ENCODE results near the gene INTS1. TPM values are rescaled to one million over a fixed set of nuclear protein-coding genes. Genes with fewer than 3 reads are reported as not detected.

Gene INTS1
- total and polyA plus RNA-seq, 10 of the 15 experiments (the other 5 are each of a cell fraction or from before 2014, with no cell fraction given) = 0.52 to 89.0 (median 15.1) TPM

DNA sequence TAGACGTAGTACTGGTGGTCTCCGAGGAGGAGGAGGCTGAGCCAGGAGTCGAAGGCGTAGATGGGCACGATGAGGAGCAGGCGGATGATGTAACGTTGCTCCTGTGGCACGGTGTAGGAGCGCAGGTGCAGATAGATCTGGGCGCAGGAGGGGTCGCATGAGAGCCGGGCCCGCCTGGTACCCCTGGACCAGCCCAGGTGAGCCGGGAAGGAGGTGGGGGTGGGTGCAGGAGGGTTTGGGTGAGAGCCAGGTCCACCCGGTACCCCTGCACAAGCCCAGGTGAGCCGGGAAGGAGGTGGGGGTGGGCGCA, 46.6 kb upstream of the INTS1 start (continued):
- TF ChIP-seq, protein P1, sequence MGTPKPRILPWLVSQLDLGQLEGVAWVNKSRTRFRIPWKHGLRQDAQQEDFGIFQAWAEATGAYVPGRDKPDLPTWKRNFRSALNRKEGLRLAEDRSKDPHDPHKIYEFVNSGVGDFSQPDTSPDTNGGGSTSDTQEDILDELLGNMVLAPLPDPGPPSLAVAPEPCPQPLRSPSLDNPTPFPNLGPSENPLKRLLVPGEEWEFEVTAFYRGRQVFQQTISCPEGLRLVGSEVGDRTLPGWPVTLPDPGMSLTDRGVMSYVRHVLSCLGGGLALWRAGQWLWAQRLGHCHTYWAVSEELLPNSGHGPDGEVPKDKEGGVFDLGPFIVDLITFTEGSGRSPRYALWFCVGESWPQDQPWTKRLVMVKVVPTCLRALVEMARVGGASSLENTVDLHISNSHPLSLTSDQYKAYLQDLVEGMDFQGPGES (IDR thresholded peaks at IDR 0.05) = no peak
- TF ChIP-seq, protein P2, sequence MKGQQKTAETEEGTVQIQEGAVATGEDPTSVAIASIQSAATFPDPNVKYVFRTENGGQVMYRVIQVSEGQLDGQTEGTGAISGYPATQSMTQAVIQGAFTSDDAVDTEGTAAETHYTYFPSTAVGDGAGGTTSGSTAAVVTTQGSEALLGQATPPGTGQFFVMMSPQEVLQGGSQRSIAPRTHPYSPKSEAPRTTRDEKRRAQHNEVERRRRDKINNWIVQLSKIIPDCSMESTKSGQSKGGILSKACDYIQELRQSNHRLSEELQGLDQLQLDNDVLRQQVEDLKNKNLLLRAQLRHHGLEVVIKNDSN (IDR thresholded peaks at IDR 0.05; ENCODE audit: borderline replicate concordance, extremely low read length, insufficient read depth, low read depth, low read length) = no peak

DNA sequence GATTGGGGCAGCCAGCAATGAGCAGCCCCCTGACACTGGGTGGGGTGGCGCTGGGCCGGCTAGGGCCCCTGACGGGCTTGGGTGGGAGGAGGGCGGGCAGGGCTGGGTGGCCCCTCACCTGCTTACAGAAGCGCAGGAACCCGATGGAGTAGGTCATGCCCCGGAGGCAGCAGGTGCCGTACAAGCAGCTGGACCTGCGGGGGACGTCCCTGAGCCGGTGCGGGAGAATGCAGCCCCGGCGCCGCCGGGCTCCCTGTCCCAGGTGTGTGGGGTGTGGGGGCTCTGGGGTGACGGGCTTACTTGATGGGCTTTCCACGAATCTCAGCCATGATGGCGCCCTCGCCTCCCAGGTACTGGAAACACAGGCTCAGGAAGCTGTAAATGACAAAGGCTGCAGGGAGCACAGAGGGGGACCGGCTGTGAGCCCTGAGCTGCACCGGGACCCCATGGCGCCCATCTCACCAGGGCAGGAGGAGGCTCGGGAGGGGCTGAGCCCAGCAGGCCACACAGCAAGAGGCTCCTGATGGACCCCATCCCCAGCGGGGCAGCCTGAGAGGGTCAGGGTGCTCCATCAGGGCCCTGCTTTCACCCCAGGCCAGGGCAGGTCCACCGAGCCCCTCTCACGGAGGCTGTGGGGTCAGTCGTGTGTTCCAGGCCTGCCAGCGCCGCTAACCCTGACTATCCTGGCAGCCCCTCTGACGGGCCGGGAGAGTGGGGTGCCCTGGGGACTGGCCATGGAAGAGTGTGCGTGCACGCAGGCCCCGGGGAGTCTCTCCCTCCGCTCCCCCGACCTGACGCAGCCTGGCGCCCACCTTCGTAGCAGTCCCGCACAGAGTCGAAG, 46.0 kb upstream of the INTS1 start:
- H3K4me2 ChIP-seq (ENCODE audit: control insufficient read depth, insufficient read depth) = no peak overlapping the region
- DNase-seq (ENCODE audit: low read depth, low spot score) (no peak), ATAC-seq (no peak), FAIRE-seq (no peak)
- H3K27me3 ChIP-seq (replicated peaks in 1 of 2; ENCODE audit: control insufficient read depth in 2 of 2, insufficient read depth in 2 of 2, low read length in 1 of 2) = no peaks in the 10 kb centered on the region
- in situ Hi-C loops (cut with MboI) (no loop called here), intact Hi-C loops (cut with micrococcal nuclease; ENCODE audit: unreplicated experiment) (no loop called here)
- H3K9ac ChIP-seq (ENCODE audit: control insufficient read depth, insufficient read depth, low read length) = no peak overlapping the region
- 70% methylated on average over 40 of the region's 42 CpGs for WGBS (ENCODE audit: insufficient coverage, insufficient replicate concordance, low lambda C conversion rate, missing lambda C conversion rate)
- ChIA-PET RAD21 (ENCODE audit: unreplicated experiment) (no interaction called here), CTCF (no interaction called here), POLR2A (no interaction called here), SMC1A (ENCODE audit: uncharacterized antibody, unreplicated experiment) (no interaction called here)
- no peaks in the 10 kb centered on the region for H3K9me3 ChIP-seq (replicated peaks; ENCODE audit: control insufficient read depth, insufficient read depth, low read length)
- H4K20me1 ChIP-seq (ENCODE audit: control insufficient read depth, insufficient read depth) = no peaks in the 10 kb centered on the region
- H3K36me3 ChIP-seq (ENCODE audit: control insufficient read depth in 2 of 2, insufficient read depth in 2 of 2, low read length in 1 of 2) = no peaks in the 10 kb centered on the region
- H3K4me3 ChIP-seq = no peak overlapping the region
- H3K79me2 ChIP-seq (ENCODE audit: control insufficient read depth, insufficient read depth, low read length) = no peaks in the 10 kb centered on the region
- H3K27ac ChIP-seq (ENCODE audit: control insufficient read depth, insufficient read depth) = no peak overlapping the region
- H2AFZ ChIP-seq (ENCODE audit: control insufficient read depth, low read depth, low read length) = no peak overlapping the region
- no TSS peak for BruUV-seq (replicated peaks)
- no peaks in the 10 kb centered on the region for H3K4me1 ChIP-seq (ENCODE audit: control insufficient read depth, insufficient read depth, low read length)
- no peak for TF ChIP-seq SUZ12 (IDR thresholded peaks at IDR 0.05; ENCODE audit: unreplicated experiment)
- TF ChIP-seq TBL1XR1 (IDR thresholded peaks at IDR 0.05; ENCODE audit: low read depth, low read length) = no peak
- no peak for TF ChIP-seq PML (IDR thresholded peaks at IDR 0.05; ENCODE audit: low read length)
- TF ChIP-seq RBBP5 (conservative IDR thresholded peaks at IDR 0.05) = no peak
- TF ChIP-seq, protein P3, sequence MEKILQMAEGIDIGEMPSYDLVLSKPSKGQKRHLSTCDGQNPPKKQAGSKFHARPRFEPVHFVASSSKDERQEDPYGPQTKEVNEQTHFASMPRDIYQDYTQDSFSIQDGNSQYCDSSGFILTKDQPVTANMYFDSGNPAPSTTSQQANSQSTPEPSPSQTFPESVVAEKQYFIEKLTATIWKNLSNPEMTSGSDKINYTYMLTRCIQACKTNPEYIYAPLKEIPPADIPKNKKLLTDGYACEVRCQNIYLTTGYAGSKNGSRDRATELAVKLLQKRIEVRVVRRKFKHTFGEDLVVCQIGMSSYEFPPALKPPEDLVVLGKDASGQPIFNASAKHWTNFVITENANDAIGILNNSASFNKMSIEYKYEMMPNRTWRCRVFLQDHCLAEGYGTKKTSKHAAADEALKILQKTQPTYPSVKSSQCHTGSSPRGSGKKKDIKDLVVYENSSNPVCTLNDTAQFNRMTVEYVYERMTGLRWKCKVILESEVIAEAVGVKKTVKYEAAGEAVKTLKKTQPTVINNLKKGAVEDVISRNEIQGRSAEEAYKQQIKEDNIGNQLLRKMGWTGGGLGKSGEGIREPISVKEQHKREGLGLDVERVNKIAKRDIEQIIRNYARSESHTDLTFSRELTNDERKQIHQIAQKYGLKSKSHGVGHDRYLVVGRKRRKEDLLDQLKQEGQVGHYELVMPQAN (conservative IDR thresholded peaks at IDR 0.05) = no peak
- no peak for TF ChIP-seq TCF12 (IDR thresholded peaks at IDR 0.05; ENCODE audit: low read depth, low read length)
- TF ChIP-seq MTA2 (IDR thresholded peaks at IDR 0.05; ENCODE audit: low read depth) = no peak
- no peak for TF ChIP-seq RAD21 (IDR thresholded peaks at IDR 0.05; ENCODE audit: insufficient read depth, low read depth, low read length)
- TF ChIP-seq LARP7 (IDR thresholded peaks at IDR 0.05) = no peak
- TF ChIP-seq HCFC1 (IDR thresholded peaks at IDR 0.05; ENCODE audit: low read length) = no peak
- TF ChIP-seq MYC (IDR thresholded peaks at IDR 0.05; ENCODE audit: insufficient read depth, insufficient read length, insufficient replicate concordance, low read length, severe bottlenecking) = no peak
- no peak for TF ChIP-seq NFIC (IDR thresholded peaks at IDR 0.05; ENCODE audit: low read depth, low read length)
- TF ChIP-seq ASH2L (IDR thresholded peaks at IDR 0.05; ENCODE audit: borderline replicate concordance, low read depth) = no peak
- TF ChIP-seq TCF7 (IDR thresholded peaks at IDR 0.05; ENCODE audit: borderline replicate concordance) = no peak
- no peak for TF ChIP-seq ZNF622 (IDR thresholded peaks at IDR 0.05)

All from GM12878 (cell line).